Endothelial cell of umbilical vein (primary cell): ENCODE results near the gene KRT8. TPM values are rescaled to one million over a fixed set of nuclear protein-coding genes. Genes with fewer than 3 reads are reported as not detected.

Experiments used
- BruUV-seq: library from RNA; stranded (reverse); fragments of 400-500 nt; replicated peaks from 2 replicates; lab custom pipeline; 2021; lab: Mats Ljungman, UMichigan
- CTCF ChIA-PET: fragments of 300-600, 350-600 bp; sonication (Branson Sonifier 250); formaldehyde crosslinking; loops from one replicate; lab custom pipeline; 2021; ENCODE audit warnings: antibody characterized with exemption, inconsistent platforms; lab: Charles Lee
- POLR2A ChIA-PET: fragments of 300-600, 350-600 bp; sonication (Branson Sonifier 250); formaldehyde crosslinking; loops from one replicate; lab custom pipeline; 2021; ENCODE audit warnings: antibody characterized with exemption, inconsistent platforms; lab: Charles Lee
- DNase-seq: peaks from one replicate; pipeline ENCODE4 v3.0.0-alpha.2; 2011; ENCODE audit warnings: low read depth, low spot score
- FAIRE-seq: peaks from 2 replicates; lab custom pipeline; 2011; peaks lifted over from hg19 to GRCh38; lab: Jason Lieb, UNC
- H2AFZ ChIP-seq: 2 replicates; pipeline ENCODE4 v1.6.0; 2012; ENCODE audit warnings: low read depth, low read length, control low read depth, inconsistent platforms
- H3K27ac ChIP-seq: 2 replicates; pipeline ENCODE4 v1.5.1; 2011; ENCODE audit warnings: low read depth, mild to moderate bottlenecking, control low read depth, low read length, moderate library complexity; ENCODE audit not compliant: insufficient read depth
- H3K27me3 ChIP-seq, 2 experiments: 2 replicates each; pipeline versions ENCODE4 v1.6.0 to v1.6.1; 2011; ENCODE audit warnings: low read length in 2 of 2, mixed read lengths in 1 of 2; ENCODE audit not compliant: control insufficient read depth in 2 of 2, insufficient read depth in 2 of 2
- H3K36me3 ChIP-seq, 2 experiments: 2 replicates in 1 of 2; 3 replicates in 1 of 2; pipeline ENCODE4 v1.5.1; 2011; ENCODE audit warnings: low read length in 2 of 2, mild to moderate bottlenecking in 1 of 2, moderate library complexity in 1 of 2; ENCODE audit not compliant: control insufficient read depth in 2 of 2, insufficient read depth in 2 of 2; ENCODE audit errors: extremely low read depth in 1 of 2
- H3K4me1 ChIP-seq: 3 replicates; pipeline ENCODE4 v1.5.1; 2011; ENCODE audit warnings: mild to moderate bottlenecking, low read length; ENCODE audit not compliant: control insufficient read depth, insufficient read depth; ENCODE audit errors: extremely low read depth
- H3K4me2 ChIP-seq: 2 replicates; pipeline ENCODE4 v1.6.1; 2011; ENCODE audit warnings: low read length, control low read depth, mixed read lengths; ENCODE audit not compliant: insufficient read depth
- H3K4me3 ChIP-seq, 3 experiments: fragments of 200-600 bp in 1 of 3; sonication (generic), shearing (Covaris generic) in 1 of 3; replicated peaks in 1 of 3; 2 replicates each; pipeline ENCODE4 v1.5.1; 2011 to 2016; ENCODE audit warnings: control low read depth in 3 of 3, low read length in 3 of 3, mild to moderate bottlenecking in 2 of 3, inconsistent platforms in 1 of 3, low read depth in 1 of 3, moderate library complexity in 1 of 3; ENCODE audit not compliant: insufficient read depth in 1 of 3
- H3K79me2 ChIP-seq: 2 replicates; pipeline ENCODE4 v1.6.0; 2012; ENCODE audit warnings: low read length, inconsistent platforms; ENCODE audit not compliant: control insufficient read depth, insufficient read depth
- H3K9ac ChIP-seq: replicated peaks from 2 replicates; pipeline ENCODE3; 2011; ENCODE audit warnings: low read length, control low read depth; ENCODE audit not compliant: insufficient read depth; ENCODE audit errors: extremely low read depth
- H3K9me1 ChIP-seq: replicated peaks from 3 replicates; pipeline ENCODE4 v1.6.0; 2011; ENCODE audit warnings: mild to moderate bottlenecking, low read length; ENCODE audit not compliant: control insufficient read depth, insufficient read depth; ENCODE audit errors: extremely low read depth
- H3K9me3 ChIP-seq: replicated peaks from 2 replicates; pipeline ENCODE4 v1.5.1; 2012; ENCODE audit warnings: low read length, inconsistent platforms; ENCODE audit not compliant: control insufficient read depth, insufficient read depth
- H4K20me1 ChIP-seq: replicated peaks from 2 replicates; pipeline ENCODE3; 2011; ENCODE audit warnings: mild to moderate bottlenecking, low read length; ENCODE audit not compliant: control insufficient read depth, insufficient read depth; ENCODE audit errors: extremely low read depth
- EZH2 ChIP-seq: IDR thresholded peaks from 2 replicates; pipeline ENCODE4 v1.6.1; 2012; ENCODE audit warnings: borderline replicate concordance, low read depth, mild to moderate bottlenecking, moderate library complexity, low read length, inconsistent platforms; ENCODE audit not compliant: severe bottlenecking
- FOS ChIP-seq: IDR thresholded peaks from 2 replicates; pipeline ENCODE4 v1.6.1; 2011; ENCODE audit warnings: mild to moderate bottlenecking, low read length, moderate library complexity, borderline replicate concordance; ENCODE audit not compliant: insufficient read depth
- GATA2 ChIP-seq: IDR thresholded peaks from 2 replicates; pipeline ENCODE4 v1.7.0; 2011; ENCODE audit warnings: low read depth, mild to moderate bottlenecking, moderate library complexity, mixed read lengths, low read length; ENCODE audit not compliant: insufficient read length, insufficient read depth
- JUN ChIP-seq: IDR thresholded peaks from 2 replicates; pipeline ENCODE4 v1.6.1; 2011; ENCODE audit warnings: borderline replicate concordance, low read depth; ENCODE audit not compliant: insufficient read length, insufficient read depth
- MYC ChIP-seq: IDR thresholded peaks from one replicate; pipeline ENCODE4 v1.6.1; 2011; ENCODE audit warnings: mild to moderate bottlenecking, low read depth, low read length
- POLR2A ChIP-seq: IDR thresholded peaks from 2 replicates; pipeline ENCODE4 v1.6.1; 2012; ENCODE audit warnings: low read depth, mild to moderate bottlenecking, control low read depth, low read length
- POLR2AphosphoS5 ChIP-seq: IDR thresholded peaks from 2 replicates; pipeline ENCODE4 v1.6.1; 2012; ENCODE audit warnings: low read depth, mild to moderate bottlenecking, control low read depth, low read length, moderate library complexity; ENCODE audit not compliant: insufficient read depth
- dilution Hi-C: fragments of 300-500 bp; cut with MboI; formaldehyde crosslinking; loops from one replicate; pipeline ENCODE4 v1.15.0; 2019; ENCODE audit warnings: low sequenced_read_pairs; ENCODE audit not compliant: extremely low pct_ligation_motif_present
- intact Hi-C: fragments of 100-400 bp; cut with micrococcal nuclease; formaldehyde crosslinking; loops from one replicate; pipeline ENCODE4 v1.10.0; 2022
- polyA plus RNA-seq, 4 experiments: library from polyadenylated mRNA; depleted of rRNA in 3 of 4; stranded (reverse) in 3 of 4; unstranded in 1 of 4; fragments of >200 nt; gene quantifications; 2 replicates each; pipeline versions ENCODE4 v1.2.1 to v1.2.3, GENCODE V29; 2011 to 2012; ENCODE audit warnings: missing spikeins in 1 of 4
- total RNA-seq: library from RNA; stranded (reverse); gene quantifications from 2 replicates; pipeline ENCODE4 v1.2.3, GENCODE V29; 2021
- TF ChIP-seq, protein P1 (sequence below), 2 donors: IDR thresholded peaks; 1 replicate in 1 of 2; 2 replicates in 1 of 2; pipeline ENCODE4 v1.5.1; 2011; ENCODE audit warnings: low read length in 2 of 2, mild to moderate bottlenecking in 2 of 2, moderate library complexity in 2 of 2, control low read depth in 1 of 2, inconsistent platforms in 1 of 2, low read depth in 1 of 2; ENCODE audit not compliant: insufficient read depth in 1 of 2; ENCODE audit errors: extremely low read depth in 1 of 2
- TF ChIP-seq, protein P2 (sequence below): IDR thresholded peaks from 2 replicates; pipeline ENCODE4 v1.6.1; 2011; ENCODE audit not compliant: insufficient read depth, insufficient read length

Gene KRT8
- total and polyA plus RNA-seq, 2 donors (not counting 3 experiments of a cell fraction or from before 2014, with no cell fraction given): 23.5 to 31.7 TPM

DNA sequence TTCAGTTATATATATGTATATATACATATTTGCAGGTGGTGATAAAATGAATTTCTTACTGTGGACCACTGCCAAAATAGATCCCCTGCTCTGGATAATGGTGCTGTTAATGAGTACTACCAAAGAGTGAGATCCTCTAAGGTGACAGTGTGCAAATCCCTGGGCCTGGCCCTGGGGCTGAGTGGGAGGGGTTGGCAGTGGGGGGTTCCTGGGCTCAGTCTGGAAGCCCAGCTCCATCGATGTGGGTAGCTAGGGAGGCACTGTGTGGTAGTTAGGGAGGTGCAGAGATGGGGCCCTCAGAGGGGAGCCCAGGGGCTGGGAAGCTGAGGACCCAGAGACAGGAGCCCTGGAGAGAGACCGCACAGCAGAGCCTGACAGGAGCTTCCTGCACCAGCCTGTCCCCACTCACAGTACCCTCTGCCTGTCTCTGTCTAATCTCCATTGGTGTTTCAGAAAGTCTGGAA lies 9.1 kb downstream of the KRT8 start:
- POLR2A ChIA-PET: no interaction called here

DNA sequence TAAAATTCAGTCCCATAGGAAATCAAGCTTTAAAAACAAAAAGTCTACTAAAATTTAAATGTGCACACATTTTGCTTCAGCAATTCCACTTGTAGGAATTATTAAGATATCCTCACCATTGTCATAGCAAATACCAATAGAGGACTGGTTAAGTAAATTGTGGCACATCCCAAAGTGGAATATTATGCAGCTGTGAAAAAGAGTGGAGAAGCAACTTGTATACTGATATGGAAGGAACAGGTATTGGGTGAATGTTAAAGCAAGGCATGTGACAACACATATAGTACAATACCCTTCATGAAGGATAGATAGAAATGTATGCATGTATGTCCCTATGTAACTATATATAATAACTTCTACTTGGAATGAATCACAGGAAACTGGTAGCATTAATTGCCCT lies 11.9 kb downstream of the KRT8 start:
- dilution Hi-C loops: loop anchor here (25.0 kb wide), 1 partner anchor 94 kb away; no protein-coding TSS in a partner anchor
- FAIRE-seq: no peak
- ChIA-PET POLR2A (no interaction called here), CTCF (interaction anchor here (0.7 to 7.0 kb wide), 4 partner anchors 58 to 88 kb away, joined by 3 to 53 read pairs (median 4); no protein-coding TSS in a partner anchor)
- H3K27me3 ChIP-seq: no peaks in the 10 kb centered on the region
- intact Hi-C loops: no loop called here
- TF ChIP-seq GATA2 (no peak), POLR2A (no peak), EZH2 (no peak), POLR2AphosphoS5 (no peak), FOS (no peak), JUN (no peak), MYC (no peak)
- TF ChIP-seq, protein P1, sequence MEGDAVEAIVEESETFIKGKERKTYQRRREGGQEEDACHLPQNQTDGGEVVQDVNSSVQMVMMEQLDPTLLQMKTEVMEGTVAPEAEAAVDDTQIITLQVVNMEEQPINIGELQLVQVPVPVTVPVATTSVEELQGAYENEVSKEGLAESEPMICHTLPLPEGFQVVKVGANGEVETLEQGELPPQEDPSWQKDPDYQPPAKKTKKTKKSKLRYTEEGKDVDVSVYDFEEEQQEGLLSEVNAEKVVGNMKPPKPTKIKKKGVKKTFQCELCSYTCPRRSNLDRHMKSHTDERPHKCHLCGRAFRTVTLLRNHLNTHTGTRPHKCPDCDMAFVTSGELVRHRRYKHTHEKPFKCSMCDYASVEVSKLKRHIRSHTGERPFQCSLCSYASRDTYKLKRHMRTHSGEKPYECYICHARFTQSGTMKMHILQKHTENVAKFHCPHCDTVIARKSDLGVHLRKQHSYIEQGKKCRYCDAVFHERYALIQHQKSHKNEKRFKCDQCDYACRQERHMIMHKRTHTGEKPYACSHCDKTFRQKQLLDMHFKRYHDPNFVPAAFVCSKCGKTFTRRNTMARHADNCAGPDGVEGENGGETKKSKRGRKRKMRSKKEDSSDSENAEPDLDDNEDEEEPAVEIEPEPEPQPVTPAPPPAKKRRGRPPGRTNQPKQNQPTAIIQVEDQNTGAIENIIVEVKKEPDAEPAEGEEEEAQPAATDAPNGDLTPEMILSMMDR (IDR thresholded peaks at IDR 0.05; ENCODE audit: extremely low read depth in 1 of 2, insufficient read depth in 1 of 2, low read depth in 1 of 2, low read length in 2 of 2): no peak
- TF ChIP-seq, protein P2, sequence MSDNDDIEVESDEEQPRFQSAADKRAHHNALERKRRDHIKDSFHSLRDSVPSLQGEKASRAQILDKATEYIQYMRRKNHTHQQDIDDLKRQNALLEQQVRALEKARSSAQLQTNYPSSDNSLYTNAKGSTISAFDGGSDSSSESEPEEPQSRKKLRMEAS: no peak
- H3K4me3 ChIP-seq: no peak overlapping the region
- H4K20me1 ChIP-seq: no peaks in the 10 kb centered on the region
- H3K4me2 ChIP-seq: no peak overlapping the region
- no TSS peak for BruUV-seq
- no peaks in the 10 kb centered on the region for H3K9me1 ChIP-seq
- H3K9ac ChIP-seq: no peak overlapping the region
- H3K36me3 ChIP-seq: no peaks in the 10 kb centered on the region
- no peak overlapping the region for H2AFZ ChIP-seq
- no peaks in the 10 kb centered on the region for H3K4me1 ChIP-seq
- no peak for DNase-seq
- no peak overlapping the region for H3K27ac ChIP-seq
- H3K9me3 ChIP-seq: no peaks in the 10 kb centered on the region
- no peaks in the 10 kb centered on the region for H3K79me2 ChIP-seq

More for the DNA sequence above, 9.1 kb downstream of the KRT8 start:
- H3K27me3 ChIP-seq: no peaks in the 10 kb centered on the region
- intact Hi-C loops: no loop called here
- no peaks in the 10 kb centered on the region for H3K36me3 ChIP-seq
- H3K4me2 ChIP-seq: no peak overlapping the region
- dilution Hi-C loops: loop anchor here (25.0 kb wide), 1 partner anchor 92 kb away; no protein-coding TSS in a partner anchor
- H3K4me1 ChIP-seq: no peaks in the 10 kb centered on the region
- H3K9ac ChIP-seq: no peak overlapping the region
- H3K9me3 ChIP-seq: no peaks in the 10 kb centered on the region
- DNase-seq: no peak
- H2AFZ ChIP-seq: no peak overlapping the region
- CTCF ChIA-PET: interaction anchor here (1.1 to 7.3 kb wide), 5 partner anchors 10 to 85 kb away, joined by 3 to 72 read pairs (median 13); no protein-coding TSS in a partner anchor
- H4K20me1 ChIP-seq: no peaks in the 10 kb centered on the region
- no peaks in the 10 kb centered on the region for H3K9me1 ChIP-seq
- no peak for FAIRE-seq
- no peak overlapping the region for H3K27ac ChIP-seq
- TF ChIP-seq, protein P1 (IDR thresholded peaks at IDR 0.05; ENCODE audit: extremely low read depth in 1 of 2, insufficient read depth in 1 of 2, low read depth in 1 of 2, low read length in 2 of 2): no peak
- TF ChIP-seq, protein P2: no peak
- no peak for TF ChIP-seq EZH2
- H3K4me3 ChIP-seq: no peak overlapping the region
- H3K79me2 ChIP-seq: no peaks in the 10 kb centered on the region
- no TSS peak for BruUV-seq
